Cardiac fibroblast (primary cell): ENCODE data around the gene ING5.

Source experiments
- DNase-seq, 2 donors: peaks; one replicate each; pipeline versions ENCODE4 v3.0.0 to v3.0.0-alpha.2; 2010; ENCODE audit warnings: low read depth in 2 of 2
- H3K4me3 ChIP-seq, 2 donors: replicated peaks in 1 of 2; 1 replicate in 1 of 2; 2 replicates in 1 of 2; pipeline ENCODE4 v1.5.1; 2011; ENCODE audit warnings: low read depth in 2 of 2, low read length in 2 of 2, mild to moderate bottlenecking in 2 of 2, moderate library complexity in 1 of 2
- TF ChIP-seq, protein P1 (sequence below): IDR thresholded peaks from one replicate; pipeline ENCODE4 v1.5.1; 2011; ENCODE audit warnings: low read depth, mild to moderate bottlenecking, low read length, inconsistent platforms

ING5 gene

DNA sequence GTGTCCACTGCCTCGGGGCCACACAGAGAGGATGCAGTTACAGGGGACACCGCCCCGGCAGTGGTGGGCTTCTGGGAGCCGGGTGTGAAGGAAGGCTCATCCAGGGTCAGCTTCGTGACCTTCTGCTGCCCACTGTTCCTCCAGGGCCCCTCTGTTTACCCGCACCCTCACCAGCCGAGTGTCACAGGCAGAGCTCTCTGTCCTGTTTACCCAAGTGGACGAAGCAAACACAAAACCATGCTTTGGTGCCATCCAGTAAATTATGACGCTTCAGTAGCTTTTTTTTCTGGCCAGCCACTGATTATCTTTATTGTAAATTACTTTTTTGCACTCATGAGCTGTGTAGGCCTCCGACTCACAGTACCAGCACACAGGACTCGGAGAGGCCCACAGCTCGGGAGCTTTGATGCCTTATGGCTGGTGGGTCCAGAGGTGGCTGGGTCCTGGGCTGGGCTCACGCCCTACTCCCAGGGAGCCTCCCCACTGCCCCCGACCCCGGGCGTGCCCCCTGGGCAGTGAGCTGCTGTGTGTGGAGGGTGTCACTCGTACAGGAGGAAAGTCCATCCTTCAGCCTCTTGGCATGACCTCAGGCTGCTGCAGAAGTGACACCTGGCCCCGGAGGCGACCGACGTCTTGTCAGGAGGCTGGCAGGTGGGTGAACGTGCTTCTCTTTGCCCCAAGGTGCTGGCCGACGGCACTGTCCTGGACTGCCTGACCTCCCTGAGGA is 42.4 kb downstream of the ING5 start:
- H3K4me3 ChIP-seq, result no peak overlapping the region
- no peak for DNase-seq
- TF ChIP-seq, protein P1, sequence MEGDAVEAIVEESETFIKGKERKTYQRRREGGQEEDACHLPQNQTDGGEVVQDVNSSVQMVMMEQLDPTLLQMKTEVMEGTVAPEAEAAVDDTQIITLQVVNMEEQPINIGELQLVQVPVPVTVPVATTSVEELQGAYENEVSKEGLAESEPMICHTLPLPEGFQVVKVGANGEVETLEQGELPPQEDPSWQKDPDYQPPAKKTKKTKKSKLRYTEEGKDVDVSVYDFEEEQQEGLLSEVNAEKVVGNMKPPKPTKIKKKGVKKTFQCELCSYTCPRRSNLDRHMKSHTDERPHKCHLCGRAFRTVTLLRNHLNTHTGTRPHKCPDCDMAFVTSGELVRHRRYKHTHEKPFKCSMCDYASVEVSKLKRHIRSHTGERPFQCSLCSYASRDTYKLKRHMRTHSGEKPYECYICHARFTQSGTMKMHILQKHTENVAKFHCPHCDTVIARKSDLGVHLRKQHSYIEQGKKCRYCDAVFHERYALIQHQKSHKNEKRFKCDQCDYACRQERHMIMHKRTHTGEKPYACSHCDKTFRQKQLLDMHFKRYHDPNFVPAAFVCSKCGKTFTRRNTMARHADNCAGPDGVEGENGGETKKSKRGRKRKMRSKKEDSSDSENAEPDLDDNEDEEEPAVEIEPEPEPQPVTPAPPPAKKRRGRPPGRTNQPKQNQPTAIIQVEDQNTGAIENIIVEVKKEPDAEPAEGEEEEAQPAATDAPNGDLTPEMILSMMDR, result no peak

DNA sequence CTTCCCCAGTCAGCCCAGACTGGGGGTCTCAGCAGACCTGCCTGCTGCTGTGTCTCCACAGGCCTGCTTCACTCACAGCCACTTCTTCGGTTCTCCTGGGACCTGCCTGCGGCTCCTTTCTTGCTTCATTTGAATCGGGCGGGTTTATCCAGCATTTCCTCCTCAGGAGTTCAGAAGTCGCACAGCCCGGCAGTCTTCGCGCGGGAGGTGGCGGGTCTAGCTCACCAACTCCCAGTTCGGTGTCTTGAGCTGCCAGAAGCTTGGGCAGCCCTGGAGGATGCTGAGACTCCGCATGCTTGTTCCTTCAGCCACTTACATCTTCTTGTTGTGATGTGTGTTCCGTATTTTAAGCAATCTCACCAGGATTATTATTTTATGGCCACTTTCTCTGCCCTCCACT is 43.4 kb downstream of the ING5 start:
- no peak for DNase-seq
- no peak overlapping the region for H3K4me3 ChIP-seq
- TF ChIP-seq, protein P1, result no peak

DNA sequence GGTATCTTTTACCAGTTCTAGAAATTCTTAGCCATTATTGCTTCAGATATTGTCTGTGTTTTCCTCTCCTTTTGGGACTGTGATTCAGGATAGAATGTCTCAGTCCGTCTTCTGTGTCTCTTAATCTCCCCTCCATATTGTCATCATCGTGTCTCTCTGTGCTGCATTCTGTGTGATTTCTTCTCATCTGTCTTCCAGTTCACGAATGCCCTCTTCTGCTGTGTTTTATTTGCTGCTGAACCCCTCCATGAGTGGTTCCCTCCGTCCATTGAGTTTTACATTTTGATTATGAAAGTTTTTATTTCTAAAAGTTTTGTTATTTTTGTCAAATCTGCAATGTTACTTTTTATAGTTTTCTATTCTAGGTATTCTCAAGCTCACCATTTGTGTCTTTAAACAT is 44.2 kb downstream of the ING5 start:
- H3K4me3 ChIP-seq, result no peak overlapping the region
- DNase-seq, result no peak
- TF ChIP-seq, protein P1, result no peak

DNA sequence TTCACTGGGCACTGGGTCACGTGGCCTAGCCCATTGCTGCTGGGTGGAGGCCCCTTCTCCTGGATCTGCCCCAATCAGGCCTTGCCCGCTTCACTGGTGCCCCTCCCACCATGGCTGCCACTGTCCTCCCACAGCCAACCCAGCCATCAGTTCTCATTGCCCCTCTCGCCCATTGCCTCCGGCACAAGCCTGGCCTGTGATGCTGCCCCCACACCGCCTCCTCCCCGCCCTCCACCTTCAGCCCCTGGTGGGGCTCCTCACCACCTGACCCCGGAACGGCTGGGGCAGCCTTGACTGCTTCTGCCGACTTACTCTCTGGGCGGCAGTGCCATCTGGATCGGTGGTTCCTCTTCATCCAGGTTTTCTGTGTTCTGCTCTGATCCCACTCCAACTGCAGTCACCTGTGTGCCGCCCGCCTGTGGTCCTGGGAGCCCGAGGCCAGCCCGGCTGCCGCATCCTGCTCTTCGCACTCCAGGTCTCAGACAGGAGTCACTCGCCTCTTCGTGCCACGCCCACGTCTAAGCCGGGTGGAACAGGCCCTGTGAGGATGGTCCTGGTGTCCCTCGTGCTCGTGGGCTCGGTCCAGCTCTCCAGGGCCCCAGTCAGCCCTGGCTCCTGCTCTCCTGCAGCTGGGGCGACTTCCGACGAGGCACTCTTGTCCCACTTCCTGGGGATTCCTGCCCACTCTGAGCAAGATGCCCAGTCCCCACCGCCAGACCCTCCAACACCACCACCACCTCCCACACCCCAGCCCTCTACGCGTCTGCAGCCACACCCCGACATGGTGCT is 46.8 kb downstream of the ING5 start:
- no peak for DNase-seq
- no peak overlapping the region for H3K4me3 ChIP-seq
- TF ChIP-seq, protein P1, result no peak

DNA sequence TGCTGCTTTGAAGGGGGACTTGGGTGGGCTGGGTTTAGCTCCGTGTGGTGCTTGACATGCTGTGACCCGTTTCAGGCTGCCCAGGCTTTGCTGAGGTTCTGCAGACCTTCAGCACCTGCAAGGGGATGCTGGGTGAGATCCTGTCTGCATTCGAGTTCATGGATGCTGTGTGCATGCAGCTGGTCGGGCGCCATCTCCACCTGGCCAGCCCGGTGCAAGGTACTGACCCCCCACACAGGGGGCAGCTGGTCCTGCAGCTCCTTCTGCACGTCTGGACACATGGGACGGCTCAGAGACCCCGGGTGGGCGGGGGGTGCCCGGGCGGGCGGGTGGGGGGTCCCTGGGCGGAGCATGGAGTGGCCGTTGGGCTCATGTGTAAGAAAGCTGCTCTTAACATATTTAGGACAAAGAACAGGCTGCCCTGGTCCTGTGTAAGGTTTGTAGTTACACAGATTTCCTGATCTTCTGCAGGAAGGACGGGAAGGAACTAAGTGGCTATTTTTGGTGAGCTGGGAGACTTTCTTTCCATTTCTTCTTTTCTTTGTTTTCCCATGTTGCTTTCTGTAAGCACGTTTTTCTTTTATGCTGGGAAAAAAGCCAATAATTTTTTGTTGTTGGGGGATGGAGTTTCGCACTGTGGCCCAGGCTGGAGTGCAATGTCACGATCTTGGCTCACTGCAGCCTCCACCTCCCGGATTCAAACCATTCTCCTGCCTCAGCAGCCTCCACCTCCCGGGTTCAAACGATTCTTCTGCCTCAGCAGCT is 48.4 kb downstream of the ING5 start:
- no peak overlapping the region for H3K4me3 ChIP-seq
- no peak for DNase-seq
- TF ChIP-seq, protein P1, result no peak

DNA sequence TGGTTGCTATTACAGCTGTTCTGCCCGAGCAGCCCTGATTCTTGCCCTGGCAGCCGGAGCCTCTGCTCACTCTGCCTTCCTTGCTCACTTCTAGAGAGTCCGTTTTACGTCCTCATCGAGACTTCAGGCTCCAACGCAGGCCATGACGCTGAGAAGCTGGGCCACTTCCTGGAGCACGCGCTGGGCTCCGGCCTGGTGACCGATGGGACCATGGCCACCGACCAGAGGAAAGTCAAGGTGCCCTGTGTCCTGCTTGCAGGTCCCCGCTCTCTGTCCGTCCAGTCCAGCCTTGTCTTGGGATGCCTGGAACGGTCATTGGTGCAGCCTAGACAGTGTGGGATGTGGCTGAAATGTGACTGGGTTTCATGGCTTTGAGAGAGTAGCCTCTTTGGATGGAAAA is 49.3 kb downstream of the ING5 start:
- DNase-seq, result no peak
- TF ChIP-seq, protein P1, result no peak
- H3K4me3 ChIP-seq, result no peak overlapping the region
